ENCODE data around the gene LRIG1.

DNA sequence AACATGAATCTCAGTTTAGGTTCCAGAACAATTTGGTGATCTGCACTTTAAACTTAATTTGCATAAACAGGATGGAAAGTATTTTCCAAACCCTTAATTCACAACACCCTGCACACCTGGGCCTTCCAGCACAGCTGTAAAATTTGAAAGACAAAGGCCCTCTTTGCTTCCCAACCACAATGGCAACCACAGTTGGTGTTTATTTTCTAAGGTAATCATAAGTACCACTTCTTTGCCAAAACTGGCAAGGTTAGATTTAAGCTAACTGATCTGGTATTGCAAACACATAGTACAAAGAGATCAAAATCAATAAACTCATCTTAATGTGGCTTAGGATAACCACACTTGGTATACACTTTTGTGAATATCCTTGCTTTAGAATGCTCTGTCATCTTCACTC, 4.1 kb downstream of the LRIG1 start:
- TF ChIP-seq CTCF (IDR thresholded peaks at IDR 0.05), result no peak
- no peak for TF ChIP-seq EP300 (IDR thresholded peaks at IDR 0.05)

Measured in tibial nerve (tissue), 4 donors.